Stomach (tissue), 9 donors: ENCODE results near the gene NDOR1. TPM values are rescaled to one million over a fixed set of nuclear protein-coding genes. Genes with fewer than 3 reads are reported as not detected.
"Not testable (repeated sequence)": the region's sequence is repeated elsewhere in the genome, so short reads cannot be mapped to it uniquely, and the experiment has no call there.

ENCODE experiments used
- DNase-seq, 2 donors: peaks; one replicate each; pipeline versions ENCODE4 v3.0.0 to v3.0.0-alpha.2; 2013 to 2019
- H3K27ac ChIP-seq, 5 donors: fragments of 200-600 bp in 4 of 5; sonication (generic) in 4 of 5; one replicate each; pipeline ENCODE4 v1.5.1; 2013 to 2019; ENCODE audit warnings: mild to moderate bottlenecking in 1 of 5, moderate library complexity in 1 of 5
- H3K27me3 ChIP-seq, 3 donors: fragments of 200-600 bp; sonication (generic); one replicate each; pipeline ENCODE4 v1.5.1; 2017 to 2019; ENCODE audit warnings: mixed run types in 1 of 3
- H3K36me3 ChIP-seq, 4 donors: fragments of 200-600 bp; sonication (generic); 1 replicate in 3 of 4; 2 replicates in 1 of 4; pipeline ENCODE4 v1.5.1; 2016 to 2019
- H3K4me1 ChIP-seq, 4 donors: fragments of 200-600 bp; sonication (generic); one replicate each; pipeline ENCODE4 v1.5.1; 2016 to 2019
- H3K4me3 ChIP-seq, 4 donors: fragments of 200-600 bp; sonication (generic) in 3 of 4; one replicate each; pipeline ENCODE4 v1.5.1; 2016 to 2019; ENCODE audit warnings: mild to moderate bottlenecking in 1 of 4
- H3K9me3 ChIP-seq, 4 donors: fragments of 200-600 bp; sonication (generic); one replicate each; pipeline ENCODE4 v1.5.1; 2016 to 2019
- EP300 ChIP-seq: sonication (generic); formaldehyde crosslinking; IDR thresholded peaks from one replicate; pipeline ENCODE4 v1.6.1; 2017; ENCODE audit warnings: antibody characterized with exemption
- POLR2A ChIP-seq, 4 donors: fragments of 450-650 bp; IDR thresholded peaks; one replicate each; pipeline ENCODE4 v1.6.1; 2016; ENCODE audit warnings: antibody characterized with exemption in 4 of 4, control low read depth in 2 of 4, mild to moderate bottlenecking in 1 of 4, moderate library complexity in 1 of 4
- POLR2AphosphoS5 ChIP-seq, 3 donors: sonication (generic); formaldehyde crosslinking; IDR thresholded peaks; one replicate each; pipeline ENCODE4 v1.6.1; 2016; ENCODE audit warnings: antibody characterized with exemption in 3 of 3
- WGBS, 5 donors: extraction: QIAGEN DNeasy Blood & Tissue Kit in 3 of 5; methylation state at CpG; one replicate each; pipeline versions ENCODE4 v1.1.5 to v1.1.7; 2013 to 2018; 5-methylcytosine and 5-hydroxymethylcytosine counted together
- intact Hi-C: fragments of 100-400 bp; cut with DNase I; formaldehyde crosslinking; loops from one replicate; pipeline ENCODE4 v1.15.1; 2023; ENCODE audit warnings: low total_unique reads
- polyA plus RNA-seq, 3 donors: library from polyadenylated mRNA; stranded (reverse); fragments of 200-250 nt; gene quantifications; one replicate each; pipeline ENCODE4 v1.2.3, GENCODE V29; 2013
- total RNA-seq, 5 donors: library from RNA; depleted of rRNA; stranded (reverse); fragments of >200 nt; gene quantifications; one replicate each; pipeline versions ENCODE4 v1.1.0 to v1.2.3, GENCODE V29; 2014 to 2016
- TF ChIP-seq, protein P1 (sequence below), 7 experiments: fragments of 450-650 bp in 4 of 7; fragments of 200-600 bp in 3 of 7; sonication (generic) in 3 of 7; IDR thresholded peaks; one replicate each; pipeline ENCODE4 v1.5.1; 2016 to 2019; ENCODE audit warnings: antibody characterized with exemption in 7 of 7, control low read depth in 2 of 7, mild to moderate bottlenecking in 1 of 7
- donor health status: healthy with polysubstance abuse.
- donor health status: Bipolar disorder and iron deficiency.
- donor health status: healthy.

The NDOR1 gene
- total and polyA plus RNA-seq, 8 donors: 0.89 to 105 (median 7.9) TPM

DNA sequence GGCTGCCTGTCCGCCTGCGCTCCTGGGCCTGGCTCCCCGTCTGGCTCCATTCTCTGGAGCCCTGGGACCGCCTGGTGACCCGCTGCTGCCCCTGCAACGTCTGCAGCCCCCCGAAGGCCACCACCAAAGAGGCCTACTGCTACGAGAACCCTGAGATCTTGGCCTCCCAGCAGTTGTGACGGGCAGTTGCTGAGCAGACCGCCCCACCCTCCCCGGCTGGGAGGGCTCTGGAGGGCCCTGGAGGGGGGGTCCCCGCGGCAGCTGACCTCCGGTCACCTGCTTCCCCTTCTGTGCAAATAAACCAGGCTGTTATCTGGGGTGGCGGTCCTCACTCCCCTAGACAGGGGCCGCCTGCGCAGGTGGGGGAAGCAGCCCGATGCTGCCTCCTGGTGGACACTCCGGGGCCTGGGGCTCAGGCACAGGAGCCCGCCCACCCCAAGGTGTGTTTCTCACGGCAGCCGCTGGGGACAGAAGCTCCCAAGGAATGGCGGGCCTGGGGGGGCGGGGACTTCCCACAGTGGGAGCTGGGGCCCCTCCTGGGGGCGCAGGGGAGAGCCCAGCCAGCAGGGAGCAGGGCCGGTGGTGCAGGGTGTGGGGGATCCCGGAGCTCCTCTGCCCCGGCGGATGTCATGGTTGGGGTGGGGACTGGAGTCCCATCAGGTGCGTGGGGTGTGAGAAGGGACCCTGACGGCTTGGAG, 30.9 kb downstream of the NDOR1 start:
- Histone ChIP-seq H3K4me1 (peaks cover 27 to 60% (median 57%) of the 10 kb centered on the region in 4 donors), H3K36me3 (no peaks in the 10 kb centered on the region), H3K9me3 (no peaks in the 10 kb centered on the region), H3K27me3 (peaks cover 15 to 49% (median 42%) of the 10 kb centered on the region in 3 donors), H3K4me3 (peak overlapping the region in 3 of 4 donors; percentile 14 to 38 (median 34)), H3K27ac (peak overlapping the region in 2 of 5 donors; percentile 24 to 37)
- TF ChIP-seq POLR2A (IDR thresholded peaks at IDR 0.05) (no peak), EP300 (no peak), POLR2AphosphoS5 (IDR thresholded peaks at IDR 0.05) (peak in 1 of 3 donors; percentile 60)
- TF ChIP-seq, protein P1, sequence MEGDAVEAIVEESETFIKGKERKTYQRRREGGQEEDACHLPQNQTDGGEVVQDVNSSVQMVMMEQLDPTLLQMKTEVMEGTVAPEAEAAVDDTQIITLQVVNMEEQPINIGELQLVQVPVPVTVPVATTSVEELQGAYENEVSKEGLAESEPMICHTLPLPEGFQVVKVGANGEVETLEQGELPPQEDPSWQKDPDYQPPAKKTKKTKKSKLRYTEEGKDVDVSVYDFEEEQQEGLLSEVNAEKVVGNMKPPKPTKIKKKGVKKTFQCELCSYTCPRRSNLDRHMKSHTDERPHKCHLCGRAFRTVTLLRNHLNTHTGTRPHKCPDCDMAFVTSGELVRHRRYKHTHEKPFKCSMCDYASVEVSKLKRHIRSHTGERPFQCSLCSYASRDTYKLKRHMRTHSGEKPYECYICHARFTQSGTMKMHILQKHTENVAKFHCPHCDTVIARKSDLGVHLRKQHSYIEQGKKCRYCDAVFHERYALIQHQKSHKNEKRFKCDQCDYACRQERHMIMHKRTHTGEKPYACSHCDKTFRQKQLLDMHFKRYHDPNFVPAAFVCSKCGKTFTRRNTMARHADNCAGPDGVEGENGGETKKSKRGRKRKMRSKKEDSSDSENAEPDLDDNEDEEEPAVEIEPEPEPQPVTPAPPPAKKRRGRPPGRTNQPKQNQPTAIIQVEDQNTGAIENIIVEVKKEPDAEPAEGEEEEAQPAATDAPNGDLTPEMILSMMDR (IDR thresholded peaks at IDR 0.05): peak in 5 of 7 experiments; percentile 98 to 100 (median 99)
- peak; percentile 93 to 96 for DNase-seq
- WGBS, 5 donors: 8 to 11% (median 9%) methylated on average over 16 to 31 of the region's 31 CpGs
- intact Hi-C loops: loop anchor here (10.0 kb wide), 1 partner anchor 52 kb away; the partner anchor contains the start of genes ANAPC2 and SSNA1

DNA sequence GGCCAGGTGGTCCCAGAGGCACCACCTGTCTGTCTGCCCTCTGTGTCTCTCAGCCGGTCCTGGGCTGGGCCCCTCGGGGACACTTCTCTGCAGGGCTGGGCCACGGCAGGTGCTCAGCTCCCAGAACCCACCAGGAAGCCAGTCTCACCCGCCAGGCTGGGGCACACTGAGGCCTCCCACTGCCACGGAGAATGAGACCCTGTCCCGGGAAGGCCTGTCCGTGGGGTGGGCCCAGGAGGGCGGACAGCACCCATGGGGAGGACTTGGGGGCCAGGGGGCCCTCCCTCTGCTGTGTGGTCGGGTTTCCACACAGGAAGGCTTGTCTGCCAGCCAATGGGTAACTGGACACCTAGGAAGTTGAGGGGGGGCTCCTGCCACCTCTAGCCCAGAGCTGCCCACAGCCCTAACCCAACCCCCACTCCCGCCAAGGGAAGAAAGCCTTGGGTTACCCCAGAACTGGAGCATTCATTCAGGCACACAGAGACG, 31.5 kb downstream of the NDOR1 start:
- Histone ChIP-seq H3K36me3 (peaks cover 0 to 3% (median under 1%) of the 10 kb centered on the region in 4 donors), H3K27ac (peak overlapping the region in 2 of 5 donors; percentile 24 to 37), H3K9me3 (no peaks in the 10 kb centered on the region), H3K27me3 (peaks cover 15 to 43% (median 39%) of the 10 kb centered on the region in 3 donors), H3K4me3 (peak overlapping the region in 3 of 4 donors; percentile 14 to 38 (median 34)), H3K4me1 (peaks cover 29 to 64% (median 59%) of the 10 kb centered on the region in 4 donors)
- intact Hi-C loops: loop anchor here (10.0 kb wide), 1 partner anchor 52 kb away; the partner anchor contains the start of genes ANAPC2 and SSNA1
- TF ChIP-seq POLR2AphosphoS5 (IDR thresholded peaks at IDR 0.05): no peak
- 30 to 38% (median 34%) methylated on average over 5 to 11 of the region's 11 CpGs for WGBS, 5 donors
- peak in 1 of 2 donors; percentile 59 for DNase-seq

DNA sequence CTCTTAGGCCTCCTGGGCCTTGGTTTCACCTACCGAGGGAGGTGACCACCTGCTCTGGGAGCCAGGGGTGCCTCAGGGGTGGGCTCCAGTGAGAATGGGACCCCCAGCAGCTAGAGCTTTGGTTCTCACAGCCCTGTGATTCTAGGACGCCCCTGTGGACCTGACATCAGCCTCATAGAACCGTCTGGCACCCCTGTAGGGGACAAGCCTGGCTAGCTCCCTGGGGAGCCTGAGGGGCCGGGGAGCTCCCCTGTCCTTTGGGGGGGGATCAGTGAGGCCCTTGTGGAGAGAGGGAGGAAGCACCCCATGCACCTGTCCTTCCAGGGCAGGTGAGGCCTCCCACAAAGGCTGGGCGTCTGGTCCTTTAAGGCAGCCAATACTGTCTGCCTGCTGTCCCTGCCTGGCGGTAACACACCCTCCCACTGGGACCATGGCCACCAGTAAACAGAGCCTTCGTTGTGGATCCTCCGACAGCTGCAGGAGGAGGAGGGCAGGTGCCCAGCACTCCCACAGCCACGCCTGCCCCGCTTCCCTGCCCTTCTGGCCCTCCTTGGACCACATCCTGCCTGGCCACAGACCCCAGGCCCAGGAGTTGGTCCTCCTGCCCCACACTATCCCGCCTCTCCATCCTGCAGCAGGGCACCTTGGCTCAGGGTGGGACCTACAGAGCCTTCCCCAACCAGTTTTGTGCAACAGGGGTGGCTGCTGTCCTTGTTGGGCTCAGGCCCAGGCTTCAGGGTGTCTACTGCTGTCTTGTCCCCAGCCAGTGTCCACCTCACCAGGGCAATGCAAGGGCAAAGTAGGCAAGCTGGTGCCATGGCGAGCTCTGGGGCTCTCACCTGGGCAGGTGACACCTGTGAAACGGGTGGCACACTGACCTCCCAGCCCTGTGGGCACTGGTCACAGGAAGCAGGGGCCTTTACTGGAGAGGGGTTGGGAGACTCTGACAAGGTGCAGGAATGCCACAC, 32.5 kb downstream of the NDOR1 start:
- Histone ChIP-seq H3K27ac (peak overlapping the region in 2 of 5 donors; percentile 8 to 32), H3K36me3 (peaks cover 9 to 13% (median 11%) of the 10 kb centered on the region in 4 donors), H3K27me3 (peaks cover 10 to 32% (median 30%) of the 10 kb centered on the region in 3 donors), H3K4me3 (no peak overlapping the region), H3K4me1 (peaks cover 40 to 73% (median 66%) of the 10 kb centered on the region in 4 donors), H3K9me3 (no peaks in the 10 kb centered on the region)
- intact Hi-C loops: loop anchor here (10.0 kb wide), 1 partner anchor 53 kb away; the partner anchor contains the start of genes ANAPC2 and SSNA1
- TF ChIP-seq POLR2A (IDR thresholded peaks at IDR 0.05): no peak
- TF ChIP-seq POLR2AphosphoS5 (IDR thresholded peaks at IDR 0.05): peak in 1 of 3 donors; percentile 6
- DNase-seq: peak in 1 of 2 donors; percentile 68
- 54 to 62% (median 60%) methylated on average over 10 to 13 of the region's 13 CpGs for WGBS, 5 donors

DNA sequence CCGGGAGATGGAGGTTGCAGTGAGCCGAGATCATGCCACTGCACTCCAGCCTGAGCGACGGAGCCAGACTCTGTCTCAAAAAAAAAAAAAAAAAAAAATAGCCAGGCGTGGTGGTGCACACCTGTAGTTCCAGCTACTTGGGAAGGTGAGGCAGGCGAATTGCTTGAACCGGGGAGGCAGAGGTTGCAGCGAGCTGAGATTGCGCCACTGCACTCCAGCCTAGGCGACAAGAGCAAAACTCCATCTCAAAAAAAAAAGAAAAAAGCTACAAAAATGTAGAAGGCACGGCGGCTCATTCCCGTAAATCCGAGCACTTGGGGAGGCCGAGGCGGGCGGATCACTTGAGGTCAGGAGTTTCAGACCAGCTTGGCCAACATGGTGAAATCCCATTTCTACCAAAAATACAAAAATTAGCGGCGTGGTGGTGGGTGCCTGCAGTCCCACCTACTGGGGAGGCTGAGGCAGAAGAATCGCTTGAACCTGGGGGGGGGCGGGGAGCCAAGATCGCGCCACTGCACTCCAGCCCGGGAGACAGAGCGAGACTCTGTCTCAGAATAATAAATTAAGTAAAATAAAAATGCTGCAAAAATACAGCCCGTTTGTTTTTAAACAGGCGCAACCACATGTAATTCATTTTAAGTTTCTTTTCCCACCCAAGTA, 34.2 kb downstream of the NDOR1 start:
- not testable (repeated sequence) for DNase-seq, H3K9me3 ChIP-seq
- Histone ChIP-seq H3K27ac (peak overlapping the region; percentile 83 to 97 (median 94)), H3K4me1 (peaks cover 47 to 81% (median 77%) of the 10 kb centered on the region in 4 donors), H3K36me3 (peaks cover 16 to 22% (median 21%) of the 10 kb centered on the region in 4 donors), H3K4me3 (peak overlapping the region; percentile 60 to 78 (median 72)), H3K27me3 (peaks cover 7 to 16% (median 13%) of the 10 kb centered on the region in 3 donors)
- WGBS, 5 donors: 49 to 58% (median 55%) methylated on average over 27 of the region's 27 CpGs
- intact Hi-C loops: loop anchor here (10.0 kb wide), 1 partner anchor 55 kb away; the partner anchor contains the start of genes ANAPC2 and SSNA1

DNA sequence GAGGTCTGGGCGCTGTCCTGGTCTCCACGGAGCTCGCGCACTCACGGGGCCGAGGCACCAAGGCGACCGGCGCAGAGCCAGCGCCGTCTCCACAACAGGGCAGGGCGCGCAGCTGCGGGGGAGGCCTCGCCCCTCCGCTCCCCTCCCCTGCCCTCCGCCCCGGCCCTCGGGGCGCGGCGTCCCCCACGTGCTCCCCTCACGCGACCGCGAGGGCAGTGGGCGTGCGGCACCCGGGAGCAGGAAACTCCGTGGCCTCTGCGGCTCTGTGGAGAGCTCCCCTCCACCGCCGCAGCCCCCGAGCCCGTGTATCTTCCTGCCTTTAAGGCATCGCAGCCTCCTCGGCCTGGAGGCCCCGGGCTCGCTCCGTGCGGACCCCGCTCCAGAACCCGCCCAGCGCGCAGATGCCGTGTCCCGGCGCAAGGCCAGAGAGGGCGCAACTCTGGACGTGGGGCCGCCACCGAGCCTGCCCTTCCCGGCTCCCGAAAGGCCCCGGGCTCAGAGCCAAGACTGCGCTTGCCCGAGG, 34.9 kb downstream of the NDOR1 start:
- intact Hi-C loops: no loop called here
- Histone ChIP-seq H3K36me3 (peaks cover 16 to 22% (median 21%) of the 10 kb centered on the region in 4 donors), H3K27ac (peak overlapping the region; percentile 83 to 97 (median 94)), H3K9me3 (no peaks in the 10 kb centered on the region), H3K4me3 (peak overlapping the region; percentile 60 to 78 (median 72)), H3K27me3 (peaks cover under 1 to 9% (median 6%) of the 10 kb centered on the region in 3 donors), H3K4me1 (peaks cover 47 to 78% (median 76%) of the 10 kb centered on the region in 4 donors)
- peak; percentile 74 to 94 for DNase-seq
- TF ChIP-seq EP300 (no peak), POLR2A (IDR thresholded peaks at IDR 0.05) (no peak), POLR2AphosphoS5 (IDR thresholded peaks at IDR 0.05) (peak in 2 of 3 donors; percentile 29 to 55)
- TF ChIP-seq, protein P1 (IDR thresholded peaks at IDR 0.05): no peak
- 0 to 2% (median 1%) methylated on average over 10 to 58 of the region's 58 CpGs for WGBS, 5 donors
